Renal cortical epithelial cell (primary cell): ENCODE data around the gene COL6A3. TPM values are rescaled to one million over a fixed set of nuclear protein-coding genes. Genes with fewer than 3 reads are reported as not detected.

Source experiments
- DNase-seq: peaks from one replicate; pipeline ENCODE4 v3.0.0-alpha.2; 2011; ENCODE audit warnings: low read depth
- total RNA-seq: library from RNA; depleted of rRNA; stranded (reverse); fragments of >200 nt; gene quantifications from 2 replicates; pipeline ENCODE4 v1.2.3, GENCODE V29; 2014

The COL6A3 gene
- total RNA-seq, 1 donor from 2014 or later = 2.5 TPM

- DNase-seq = no peak
Observed at GRCh38 chr2:237444071-237444470, 30.1 kb upstream of the COL6A3 start.

- peak; percentile 42 for DNase-seq
Observed at GRCh38 chr2:237441605-237442274, 27.8 kb upstream of the COL6A3 start.

GRCh38 chr2:237440819-237441281, 26.9 kb upstream of the COL6A3 start:
- DNase-seq = no peak

- peak; percentile 38 for DNase-seq
Observed at GRCh38 chr2:237438080-237438940, 24.3 kb upstream of the COL6A3 start.

GRCh38 chr2:237437566-237437965, 23.6 kb upstream of the COL6A3 start:
- no peak for DNase-seq

GRCh38 chr2:237435844-237436587, 22.1 kb upstream of the COL6A3 start:
- peak; percentile 81 for DNase-seq

- DNase-seq = peak; percentile 54
Observed at GRCh38 chr2:237434866-237435311, 20.9 kb upstream of the COL6A3 start.

GRCh38 chr2:237433920-237434676, 20.1 kb upstream of the COL6A3 start:
- DNase-seq = no peak

- DNase-seq = peak; percentile 92
Observed at GRCh38 chr2:237432484-237433092, 18.6 kb upstream of the COL6A3 start.

- no peak for DNase-seq
Observed at GRCh38 chr2:237431837-237432236, 17.9 kb upstream of the COL6A3 start.

- peak; percentile 67 for DNase-seq
Observed at GRCh38 chr2:237431372-237431771, 17.4 kb upstream of the COL6A3 start.

GRCh38 chr2:237430861-237431260, 16.9 kb upstream of the COL6A3 start:
- DNase-seq = no peak

GRCh38 chr2:237429753-237430152, 15.8 kb upstream of the COL6A3 start:
- DNase-seq = no peak

- no peak for DNase-seq
Observed at GRCh38 chr2:237427769-237428506, 14.0 kb upstream of the COL6A3 start.

GRCh38 chr2:237426517-237426916, 12.6 kb upstream of the COL6A3 start:
- DNase-seq = no peak

- DNase-seq = no peak
Observed at GRCh38 chr2:237425320-237425719, 11.4 kb upstream of the COL6A3 start.

- no peak for DNase-seq
Observed at GRCh38 chr2:237424544-237424943, 10.6 kb upstream of the COL6A3 start.

- DNase-seq = no peak
Observed at GRCh38 chr2:237423891-237424290, 9.9 kb upstream of the COL6A3 start.

GRCh38 chr2:237422309-237422708, 8.3 kb upstream of the COL6A3 start:
- DNase-seq = no peak

- DNase-seq = peak; percentile 74
Observed at GRCh38 chr2:237421542-237422116, 7.7 kb upstream of the COL6A3 start.
